Inflammatory macrophage treated with lipopolysaccharide for 4 hours (primary cell): ENCODE results near the gene SUPT4H1.

Experiments
- DNase-seq: peaks from one replicate; pipeline ENCODE4 v3.0.0-alpha.2; 2020

SUPT4H1 gene

DNA sequence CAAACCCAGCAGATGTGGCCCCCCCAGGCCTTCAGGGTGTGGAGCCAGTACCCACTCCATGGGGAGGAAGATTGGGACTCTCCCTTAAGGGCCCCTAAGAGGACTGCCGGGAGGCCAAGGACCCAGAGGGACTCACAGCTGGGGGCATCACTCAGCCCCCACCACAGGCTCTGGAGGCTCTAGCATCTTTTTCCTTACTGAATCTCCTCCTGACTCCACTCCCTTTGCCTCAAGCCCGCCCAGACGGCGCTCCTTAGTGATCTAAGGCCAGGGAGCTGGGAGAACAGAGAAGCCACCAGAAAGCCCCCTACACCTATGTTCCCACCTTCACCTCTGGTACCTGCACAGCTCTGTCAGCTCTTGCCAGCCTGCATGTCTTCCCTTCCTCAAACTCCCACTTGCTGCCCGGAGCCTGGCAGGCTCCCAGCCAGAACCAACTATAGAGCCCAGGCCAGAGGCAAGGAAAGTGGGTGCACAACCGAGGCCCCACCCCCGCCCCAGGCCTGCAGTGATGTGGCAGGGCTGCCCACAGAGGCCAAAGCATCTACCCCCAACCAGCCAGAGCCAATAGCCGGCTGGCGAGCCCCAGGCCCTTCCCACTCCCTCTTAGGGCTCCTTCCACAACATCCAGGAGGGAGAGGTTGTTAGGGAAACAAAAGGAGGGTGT lies 48.9 kb downstream of the SUPT4H1 start:
- no peak for DNase-seq

DNA sequence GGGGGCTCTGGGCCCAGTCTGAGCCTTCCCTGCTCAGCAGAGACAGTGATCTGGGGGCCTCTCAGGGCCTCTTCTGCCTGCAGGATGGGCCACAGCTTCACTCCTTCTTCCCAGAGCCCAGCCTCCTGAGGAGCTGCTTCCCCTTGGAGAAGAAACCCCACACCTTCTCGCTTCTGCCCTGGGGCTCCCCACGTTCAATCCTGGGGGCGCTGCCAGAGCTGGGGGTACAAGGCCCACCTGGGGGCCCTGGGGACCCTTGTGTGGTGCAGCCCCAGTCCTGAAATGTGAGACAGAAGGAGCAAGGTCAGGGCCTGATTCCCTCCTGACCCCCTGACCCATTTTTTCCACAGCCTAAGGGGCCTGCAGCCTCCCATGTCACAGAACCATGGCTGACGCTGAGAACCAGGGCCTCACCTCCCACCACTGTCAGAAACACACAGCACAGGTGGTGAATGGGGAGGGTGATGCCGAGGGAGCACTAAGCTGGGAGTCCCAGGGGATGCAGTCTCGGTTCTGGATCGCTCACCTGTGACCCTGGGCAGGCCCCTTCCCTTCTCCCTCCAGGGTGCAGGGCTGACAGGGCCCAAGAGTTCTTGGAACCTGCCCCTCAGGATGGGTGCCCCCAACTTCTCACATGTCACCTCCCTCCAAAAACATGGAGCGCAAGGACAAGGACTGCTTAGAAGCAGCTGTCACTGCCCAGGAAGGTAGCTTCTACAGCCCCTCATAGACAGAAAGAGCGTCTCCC lies 49.7 kb downstream of the SUPT4H1 start:
- no peak for DNase-seq

DNA sequence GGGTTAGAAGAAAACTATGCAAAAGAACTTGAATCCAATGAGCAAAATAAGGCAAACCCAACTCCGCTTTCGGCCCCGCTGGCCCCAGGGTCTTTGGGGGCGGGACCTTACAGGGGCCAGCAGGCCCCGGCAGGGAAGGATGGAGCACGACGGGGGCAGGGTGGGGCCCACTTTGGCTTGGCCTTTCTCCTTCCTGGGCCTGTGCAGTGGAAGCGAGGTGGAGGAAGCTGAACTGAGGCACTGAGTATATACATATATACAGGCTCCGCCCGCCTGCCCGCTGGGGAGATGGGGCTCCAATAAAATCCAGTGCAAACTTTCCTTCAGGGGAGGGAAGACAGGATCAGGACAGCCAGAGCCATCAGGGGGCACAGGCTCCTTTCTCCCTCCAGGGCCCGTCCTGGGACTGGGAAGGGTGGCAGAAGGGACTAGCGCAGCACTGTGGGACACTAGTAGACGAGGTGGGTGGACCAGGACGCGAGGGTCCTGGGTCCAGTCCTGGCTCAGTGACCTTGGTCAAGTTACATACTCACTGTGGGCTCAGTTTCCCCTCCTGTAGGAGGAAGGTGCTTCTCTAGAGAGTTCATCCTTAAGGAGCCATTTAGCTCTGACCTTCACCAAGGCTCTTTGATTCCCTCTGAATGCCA lies 50.4 kb downstream of the SUPT4H1 start:
- DNase-seq = no peak

DNA sequence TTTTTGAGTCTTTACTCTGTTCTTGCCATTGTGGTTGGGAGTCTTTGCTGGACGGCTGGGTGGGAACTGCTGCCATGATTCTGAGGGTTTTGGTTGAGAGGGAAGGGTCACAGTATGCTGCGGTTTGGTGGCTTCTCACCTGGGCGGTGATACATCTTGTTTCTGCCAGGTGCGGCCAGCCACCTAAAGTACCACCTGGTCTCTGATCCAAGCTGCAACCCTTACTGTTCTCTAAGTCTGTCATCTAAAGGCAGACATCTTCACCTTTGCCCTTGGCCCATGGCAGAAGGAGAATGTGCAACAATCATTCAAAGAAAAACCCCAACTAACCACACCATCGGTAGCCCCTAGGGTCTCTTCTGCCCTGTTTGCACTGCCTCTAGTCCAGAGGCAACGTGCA lies 51.7 kb downstream of the SUPT4H1 start:
- DNase-seq = no peak
